ENCODE results near the gene AGPAT3.
A peak's percentile ranks its signal among the peaks of the same experiment; 100 is the strongest.

The AGPAT3 gene

DNA sequence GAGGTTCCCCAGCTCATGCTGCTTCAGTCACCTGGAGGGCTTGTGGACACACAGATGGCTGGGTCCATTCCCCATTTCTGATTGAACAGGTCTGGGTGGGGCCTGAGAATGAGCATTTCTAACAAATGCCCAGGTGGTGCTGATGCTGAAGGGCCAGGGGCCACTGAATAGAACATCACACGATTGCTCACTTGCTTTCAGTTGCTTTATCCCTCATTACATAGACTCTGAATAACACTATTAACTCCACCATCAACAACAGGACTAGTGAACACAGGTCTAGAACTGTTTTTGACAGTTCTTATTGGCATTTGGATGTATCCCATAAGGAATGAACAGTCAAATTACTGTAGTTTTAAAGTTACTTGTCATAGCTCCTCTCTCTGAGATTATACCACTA lies 159.2 kb downstream of the AGPAT3 start:
- no peak for DNase-seq (ENCODE audit: low read depth)

DNA sequence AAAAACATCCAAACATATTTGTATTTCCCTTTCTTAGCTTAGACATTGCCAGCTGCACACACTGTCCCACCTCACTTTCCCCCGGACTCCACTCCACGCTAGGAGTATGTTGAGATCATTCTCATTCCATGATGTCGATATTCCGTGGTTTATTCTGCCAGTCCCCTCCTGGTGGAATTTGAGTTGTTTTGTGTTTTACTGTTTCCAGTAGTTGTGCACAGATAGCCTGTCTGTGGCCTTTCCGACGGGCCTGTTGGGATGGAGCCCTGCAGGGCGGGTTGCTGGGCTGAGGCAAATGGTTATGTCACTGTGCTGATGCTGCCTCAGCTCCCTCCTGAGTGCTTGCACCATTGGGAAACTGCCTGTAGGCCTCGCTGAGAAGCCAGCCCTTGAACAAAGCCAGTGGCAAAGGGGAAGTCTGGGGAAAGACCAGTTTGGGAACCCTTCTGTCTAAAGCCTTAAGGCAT lies 159.9 kb downstream of the AGPAT3 start:
- DNase-seq (ENCODE audit: low read depth) = peak; percentile 65

DNA sequence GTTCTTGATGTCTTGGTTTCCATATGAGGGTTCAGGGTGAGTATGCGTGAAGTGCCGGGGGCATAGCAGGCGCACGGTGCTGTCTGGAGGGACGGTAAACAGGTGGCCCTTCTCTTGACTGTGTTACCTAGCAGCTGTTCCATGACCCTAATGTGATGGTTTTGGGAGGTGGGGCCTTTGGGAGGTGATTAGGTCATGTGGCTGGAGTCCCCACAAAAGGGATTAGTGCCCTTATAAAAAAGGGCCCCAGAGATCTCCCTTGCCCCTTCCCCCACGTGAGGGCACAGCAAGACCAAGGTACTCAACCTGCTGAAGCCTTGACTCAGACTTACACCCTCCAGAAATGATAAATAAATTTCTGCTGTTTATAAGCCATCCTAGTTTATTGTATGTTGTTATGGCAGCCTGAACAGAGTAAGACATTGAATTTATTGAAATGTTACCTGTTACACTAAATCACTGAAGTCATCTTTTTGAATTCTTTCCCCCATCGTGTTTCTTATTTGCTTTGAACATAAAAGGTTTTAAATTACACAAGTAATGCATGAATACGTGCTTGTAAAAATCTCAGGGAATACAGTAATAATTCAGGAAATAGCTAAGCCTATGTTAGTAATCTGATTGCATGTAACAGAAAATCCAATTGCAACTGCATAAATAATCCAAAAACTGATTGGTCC lies 162.7 kb downstream of the AGPAT3 start:
- DNase-seq (ENCODE audit: low read depth) = no peak

DNA sequence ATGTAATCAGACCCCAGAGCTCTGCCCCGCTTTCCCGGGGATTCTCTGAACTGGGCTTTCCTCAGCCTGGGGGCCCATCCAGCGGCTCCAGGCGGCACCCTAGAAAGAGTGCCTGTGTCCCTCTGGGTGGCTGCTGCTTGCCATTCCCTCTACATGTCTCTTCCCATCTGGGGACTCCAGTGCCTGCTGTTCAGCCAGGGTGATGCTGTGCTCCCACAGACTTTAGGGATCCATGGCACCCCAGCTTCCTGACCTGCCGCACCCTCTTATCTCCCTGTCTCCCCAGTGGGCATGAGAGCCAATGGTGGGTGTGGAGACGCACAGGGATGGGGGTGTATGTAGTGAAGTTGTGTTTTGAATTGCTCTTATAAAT lies 163.2 kb downstream of the AGPAT3 start:
- DNase-seq (ENCODE audit: low read depth) = no peak

DNA sequence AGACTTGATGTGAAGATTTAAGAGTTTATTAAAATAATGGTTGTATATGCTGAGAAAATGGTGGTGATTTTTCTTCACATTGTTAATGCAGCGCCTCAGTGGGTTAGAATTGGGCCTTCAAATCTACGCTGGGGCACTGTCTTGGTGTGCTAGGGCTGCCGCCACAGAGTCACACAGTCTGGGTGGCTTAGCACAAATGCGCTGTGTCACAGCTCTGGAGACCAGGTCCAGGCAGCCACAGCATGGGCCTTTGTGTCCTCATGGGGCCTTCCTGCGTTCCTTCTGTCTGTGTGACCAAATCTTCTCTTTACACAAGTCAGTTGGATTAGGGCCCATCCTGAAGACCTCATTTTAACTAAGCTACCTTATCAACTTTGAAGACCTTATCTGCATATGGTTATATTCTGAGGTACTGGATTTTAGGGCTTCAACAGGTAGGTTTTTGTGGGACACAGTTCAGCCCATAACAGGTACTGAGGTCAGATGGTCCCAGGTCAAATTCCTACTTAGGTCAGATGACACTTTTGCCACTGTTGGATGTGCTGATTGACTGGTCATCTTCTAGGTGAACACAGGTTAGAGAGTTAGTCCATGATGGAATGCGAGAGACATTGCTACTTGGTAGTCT lies 164.6 kb downstream of the AGPAT3 start:
- no peak for DNase-seq (ENCODE audit: low read depth)

DNA sequence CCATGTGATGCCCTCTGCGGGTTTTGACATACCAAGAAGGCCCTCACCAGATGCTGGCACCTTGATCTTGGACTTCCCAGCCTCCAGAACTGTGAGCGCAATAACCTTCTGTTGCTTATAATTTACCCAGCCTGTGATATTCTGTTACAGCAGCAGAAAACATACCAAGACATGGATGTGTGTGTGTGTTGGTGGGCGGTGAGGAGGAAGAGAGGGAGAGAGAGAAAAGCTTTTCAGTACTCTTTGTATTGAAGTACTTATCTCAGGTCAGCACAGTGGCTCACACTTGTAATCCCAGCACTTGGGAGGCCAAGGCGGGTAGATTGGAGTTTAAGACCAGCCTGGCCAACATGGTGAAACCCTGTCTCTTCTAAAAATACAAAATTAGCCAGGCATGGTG lies 170.2 kb downstream of the AGPAT3 start:
- DNase-seq (ENCODE audit: low read depth) = no peak

All from stromal cell of bone marrow (primary cell).